ENCODE results near the gene EXOC7.
A peak's percentile ranks its signal among the peaks of the same experiment; 100 is the strongest.

EXOC7 gene, protein sequence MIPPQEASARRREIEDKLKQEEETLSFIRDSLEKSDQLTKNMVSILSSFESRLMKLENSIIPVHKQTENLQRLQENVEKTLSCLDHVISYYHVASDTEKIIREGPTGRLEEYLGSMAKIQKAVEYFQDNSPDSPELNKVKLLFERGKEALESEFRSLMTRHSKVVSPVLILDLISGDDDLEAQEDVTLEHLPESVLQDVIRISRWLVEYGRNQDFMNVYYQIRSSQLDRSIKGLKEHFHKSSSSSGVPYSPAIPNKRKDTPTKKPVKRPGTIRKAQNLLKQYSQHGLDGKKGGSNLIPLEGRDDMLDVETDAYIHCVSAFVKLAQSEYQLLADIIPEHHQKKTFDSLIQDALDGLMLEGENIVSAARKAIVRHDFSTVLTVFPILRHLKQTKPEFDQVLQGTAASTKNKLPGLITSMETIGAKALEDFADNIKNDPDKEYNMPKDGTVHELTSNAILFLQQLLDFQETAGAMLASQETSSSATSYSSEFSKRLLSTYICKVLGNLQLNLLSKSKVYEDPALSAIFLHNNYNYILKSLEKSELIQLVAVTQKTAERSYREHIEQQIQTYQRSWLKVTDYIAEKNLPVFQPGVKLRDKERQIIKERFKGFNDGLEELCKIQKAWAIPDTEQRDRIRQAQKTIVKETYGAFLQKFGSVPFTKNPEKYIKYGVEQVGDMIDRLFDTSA

DNA sequence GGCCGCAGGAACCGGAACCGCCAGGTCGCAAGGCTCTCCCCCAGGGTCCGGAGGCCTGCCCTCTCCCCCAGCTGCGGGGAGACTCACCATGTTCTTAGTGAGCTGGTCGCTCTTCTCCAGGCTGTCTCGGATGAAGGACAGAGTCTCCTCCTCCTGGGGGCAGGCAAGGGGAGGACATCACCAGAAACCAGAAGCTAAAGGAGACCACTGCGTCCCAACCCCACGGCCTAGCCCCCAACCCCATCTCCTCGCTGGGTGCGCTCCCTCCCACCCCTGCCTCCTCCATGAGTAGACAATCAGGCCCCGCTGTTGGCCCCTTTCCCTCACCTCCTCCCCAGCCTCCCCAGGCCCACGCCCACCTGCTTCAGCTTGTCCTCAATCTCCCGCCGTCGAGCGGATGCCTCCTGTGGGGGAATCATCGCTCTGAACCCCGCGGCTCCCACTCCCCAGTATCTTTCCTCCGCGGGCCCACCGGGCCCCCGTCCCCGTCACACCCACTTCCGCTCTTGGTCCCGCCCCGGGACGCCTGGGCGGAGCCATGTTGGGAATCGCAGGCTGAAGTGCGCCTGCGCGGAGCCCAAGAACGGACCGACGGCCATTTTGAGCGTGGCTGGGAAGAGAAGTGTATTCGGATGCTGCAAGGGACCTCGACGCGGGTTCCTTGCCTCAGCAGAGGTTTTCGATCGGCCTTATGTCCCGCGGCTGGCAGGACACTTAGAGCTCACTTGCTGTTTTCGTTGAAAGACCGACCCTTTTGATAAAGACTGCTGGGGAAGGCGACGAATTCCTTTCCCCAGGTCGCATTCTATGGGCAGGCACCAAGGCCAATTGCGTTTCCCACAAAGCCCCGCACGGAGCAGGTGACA, at the start of gene EXOC7:
Gene EXOC7 (minus strand): TSS at position 514 of the 866 bp plus-strand sequence. CDS start 95 bp downstream, at position 419.
- DNase-seq: peak; percentile 77

DNA sequence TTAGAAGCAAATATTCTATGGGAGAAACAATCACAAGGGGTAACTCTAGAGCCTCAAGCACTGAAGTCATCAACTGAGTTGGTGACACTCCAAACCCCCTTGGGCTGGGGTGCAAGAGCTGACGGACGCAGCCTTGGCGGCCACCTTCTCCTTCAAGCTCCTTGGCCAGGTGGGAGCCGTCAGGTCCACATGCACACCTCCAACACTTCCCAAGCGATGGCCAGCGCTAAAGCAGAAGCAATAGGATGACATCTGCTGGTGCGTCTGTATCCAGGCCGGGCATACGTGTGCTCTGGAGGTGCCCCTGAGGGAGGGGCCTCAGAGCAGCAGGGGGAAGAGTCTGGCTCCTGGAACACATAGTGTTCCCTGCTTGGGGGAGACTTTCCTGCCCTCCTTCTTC, 49.6 kb upstream of the EXOC7 start:
- no peak for DNase-seq

DNA sequence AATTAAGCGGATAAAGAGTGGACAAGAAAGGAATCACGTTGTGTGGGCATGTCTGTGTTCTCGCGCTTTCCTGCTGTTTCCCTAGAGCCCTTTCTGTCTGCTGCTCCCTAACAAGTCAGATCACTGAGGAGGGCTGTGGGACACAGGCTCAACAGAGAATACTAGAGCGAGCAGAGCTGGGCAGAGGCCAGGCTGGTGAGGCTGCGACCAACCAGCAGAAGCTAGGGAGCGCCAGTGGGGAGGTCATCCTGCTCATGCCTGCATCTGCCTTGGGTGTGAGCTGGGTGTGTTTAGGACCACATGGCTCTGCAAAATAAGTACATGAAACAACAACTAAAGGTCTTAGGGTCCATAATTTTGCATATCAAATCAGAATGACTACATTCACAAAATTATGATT, 49.0 kb upstream of the EXOC7 start:
- no peak for DNase-seq

DNA sequence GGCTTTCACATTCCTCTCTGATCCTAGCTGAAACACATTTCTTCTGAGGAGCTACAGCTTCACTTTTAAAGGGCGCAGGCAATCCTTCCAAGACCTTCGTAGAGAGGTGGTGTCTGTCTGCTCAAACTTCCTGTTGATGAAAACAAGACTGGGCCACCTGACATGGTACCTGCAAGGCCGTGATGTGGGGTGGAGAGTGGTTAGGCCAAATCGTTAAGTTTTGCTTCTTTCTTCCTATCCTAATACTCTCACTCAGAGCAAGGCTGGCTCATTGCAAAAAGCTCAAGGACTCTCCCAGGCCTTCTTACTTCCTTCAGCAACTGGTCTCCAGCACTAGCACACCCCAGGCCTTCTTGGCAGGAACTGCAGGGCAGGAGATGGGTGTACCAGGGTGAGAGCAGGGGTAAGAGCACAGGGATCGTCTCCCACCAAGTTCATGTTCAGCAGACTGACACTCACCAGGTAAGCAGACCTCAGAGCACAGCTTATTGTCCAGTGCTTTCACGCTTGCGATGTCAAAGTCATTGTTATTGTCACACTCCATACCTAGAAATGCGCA, 48.4 kb upstream of the EXOC7 start:
- no peak for DNase-seq

DNA sequence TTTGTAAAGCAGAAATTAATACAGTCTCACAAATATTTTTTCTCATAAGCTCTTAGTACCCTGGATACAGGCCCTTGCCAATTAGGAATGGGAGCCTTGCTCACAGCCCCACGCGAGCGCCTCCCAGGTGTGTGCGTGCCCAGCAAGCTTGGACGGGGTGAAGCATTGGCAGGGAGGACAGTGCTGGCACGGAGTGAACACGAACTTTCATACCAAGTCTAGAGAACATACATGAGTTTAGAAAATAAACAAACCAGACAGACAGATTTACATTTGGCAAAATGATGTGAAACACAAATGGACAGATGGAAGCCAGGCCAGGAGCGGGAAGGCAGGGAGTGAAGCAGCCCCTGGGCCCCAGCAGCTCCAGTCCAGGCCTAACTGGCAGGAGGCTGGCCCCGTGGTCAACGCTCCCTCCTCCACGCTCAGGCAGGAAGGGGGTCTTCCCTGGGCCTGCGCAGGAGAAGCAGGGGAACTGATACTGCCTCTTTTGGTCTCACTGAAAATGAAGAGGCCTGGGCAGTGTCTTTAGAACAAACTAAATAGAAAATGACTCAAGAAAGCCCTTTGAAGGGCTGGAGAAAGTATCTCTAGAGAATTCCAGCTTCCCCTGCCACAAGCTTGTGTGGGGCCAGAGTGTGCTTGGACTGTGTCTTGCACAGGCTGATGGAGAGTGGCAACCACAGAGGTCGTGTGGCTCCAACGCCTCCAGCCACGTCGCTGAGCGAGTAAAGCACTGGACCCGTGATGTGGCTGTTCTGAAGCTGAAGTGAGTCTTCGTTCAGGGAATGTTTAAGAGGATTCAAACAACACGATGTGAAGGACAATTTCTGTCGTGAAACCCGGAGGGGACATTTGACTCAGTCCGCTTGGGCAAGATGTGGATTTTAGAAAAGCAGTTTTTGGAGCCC, 47.4 kb upstream of the EXOC7 start:
- DNase-seq: no peak

DNA sequence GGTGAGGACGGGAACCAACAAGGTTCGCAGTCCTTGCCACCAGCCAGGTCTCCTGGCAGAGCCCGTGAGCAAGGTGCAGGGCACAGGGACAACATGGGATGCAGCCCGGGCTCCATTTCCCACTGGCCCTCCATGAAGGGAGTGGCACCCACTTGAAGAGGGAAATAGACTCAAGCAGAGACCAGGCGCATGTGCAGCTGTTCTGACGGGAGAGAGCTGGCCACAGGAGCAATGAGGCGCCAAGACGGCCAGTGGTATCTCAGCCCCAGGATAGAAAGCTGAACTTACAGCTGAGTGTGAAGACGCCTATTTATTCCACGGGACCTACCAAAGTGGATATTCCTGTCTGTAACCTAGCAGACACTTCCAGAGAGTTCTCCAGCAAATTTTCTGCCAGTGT, 45.6 kb upstream of the EXOC7 start:
- no peak for DNase-seq

DNA sequence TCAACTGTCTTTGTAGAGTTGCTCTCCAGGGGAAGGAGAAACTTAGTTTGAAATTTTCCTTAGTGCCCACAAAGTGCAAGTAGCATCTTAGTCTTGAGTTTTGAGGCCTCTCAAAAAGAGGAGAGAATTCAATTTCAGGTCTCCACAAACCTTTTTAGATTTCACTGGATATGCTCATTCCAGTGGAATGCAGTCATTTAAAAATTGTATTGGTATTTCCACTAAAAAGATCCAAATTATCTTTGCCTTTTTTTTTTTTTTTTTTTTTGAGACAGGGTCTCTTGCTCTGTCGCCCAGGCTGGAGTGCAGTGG, 44.4 kb upstream of the EXOC7 start:
- DNase-seq: no peak

DNA sequence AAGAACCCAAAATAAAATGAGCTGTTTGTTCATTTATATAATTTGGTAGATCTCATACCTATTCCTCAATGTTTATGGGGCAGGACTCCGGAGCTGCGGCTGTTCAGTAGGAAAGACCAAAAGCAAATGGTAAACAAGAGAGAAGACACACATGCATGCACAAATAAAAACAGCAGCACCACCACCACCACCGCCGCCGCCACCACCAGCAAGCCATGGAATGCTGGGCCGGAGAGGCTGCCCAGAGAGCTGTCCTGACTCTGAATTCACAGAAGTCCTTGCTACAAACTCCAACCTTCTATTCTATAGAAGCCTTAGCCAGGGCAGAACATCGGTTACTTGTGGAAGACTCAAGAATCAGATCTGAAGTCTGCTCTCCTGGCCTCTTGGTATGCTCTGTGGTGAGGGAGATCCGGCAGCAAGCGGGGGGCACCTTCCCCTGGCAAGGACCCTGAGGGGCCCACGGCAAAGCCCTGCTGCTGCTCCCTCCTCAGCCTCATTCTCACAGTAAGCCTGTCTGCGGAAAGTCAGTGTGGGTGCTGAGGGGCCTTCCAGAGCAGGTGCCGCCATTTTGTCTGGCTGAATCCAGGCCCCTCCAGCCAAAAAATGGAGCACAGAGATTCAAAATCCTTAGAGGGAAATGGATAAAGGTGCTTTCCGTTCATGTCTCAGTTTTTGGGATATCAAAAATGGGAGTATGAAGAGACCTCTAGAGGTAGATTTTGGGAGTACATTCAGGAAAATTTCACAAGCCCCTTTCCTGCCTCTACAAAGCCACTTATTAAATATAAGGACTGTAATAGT, 43.8 kb upstream of the EXOC7 start:
- DNase-seq: no peak

DNA sequence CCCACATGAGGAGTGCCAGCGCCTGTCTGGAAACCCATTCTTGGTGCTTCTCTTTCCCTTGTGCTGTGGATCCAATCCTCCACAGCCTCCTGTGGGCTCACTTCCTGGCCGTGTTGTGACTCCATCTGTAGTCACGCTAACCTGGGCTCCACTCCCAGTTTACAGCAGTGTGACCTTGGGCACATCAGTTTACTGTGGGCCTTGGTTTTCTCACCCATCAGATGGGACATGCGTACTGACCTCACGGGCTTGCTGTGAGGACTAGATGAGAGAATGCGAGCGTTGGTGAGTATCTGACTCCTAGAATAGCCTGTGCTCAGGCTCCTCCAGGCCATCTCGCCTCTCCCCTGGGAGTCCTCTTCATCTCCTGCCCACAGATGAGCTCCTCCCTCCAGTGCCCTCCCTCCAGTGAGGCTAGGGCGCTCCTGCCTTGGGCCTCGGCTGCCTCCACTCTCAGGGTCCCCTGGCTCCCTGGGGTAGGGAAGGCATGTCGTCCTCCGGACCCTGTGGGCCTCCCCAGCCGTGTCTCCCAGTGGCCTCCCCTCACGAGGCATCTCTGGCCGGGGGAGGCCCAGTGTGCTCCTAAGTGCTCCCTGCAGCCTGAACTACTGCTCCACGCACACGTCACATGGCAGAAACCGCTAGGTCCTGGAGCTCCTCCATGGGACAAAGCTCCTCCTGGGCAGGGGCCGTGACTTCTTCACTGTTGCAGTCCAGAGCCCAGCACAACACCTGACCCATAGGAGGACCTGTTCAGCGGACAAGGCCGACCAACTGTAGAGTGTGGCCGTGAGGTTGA, 42.7 kb upstream of the EXOC7 start:
- DNase-seq: no peak

DNA sequence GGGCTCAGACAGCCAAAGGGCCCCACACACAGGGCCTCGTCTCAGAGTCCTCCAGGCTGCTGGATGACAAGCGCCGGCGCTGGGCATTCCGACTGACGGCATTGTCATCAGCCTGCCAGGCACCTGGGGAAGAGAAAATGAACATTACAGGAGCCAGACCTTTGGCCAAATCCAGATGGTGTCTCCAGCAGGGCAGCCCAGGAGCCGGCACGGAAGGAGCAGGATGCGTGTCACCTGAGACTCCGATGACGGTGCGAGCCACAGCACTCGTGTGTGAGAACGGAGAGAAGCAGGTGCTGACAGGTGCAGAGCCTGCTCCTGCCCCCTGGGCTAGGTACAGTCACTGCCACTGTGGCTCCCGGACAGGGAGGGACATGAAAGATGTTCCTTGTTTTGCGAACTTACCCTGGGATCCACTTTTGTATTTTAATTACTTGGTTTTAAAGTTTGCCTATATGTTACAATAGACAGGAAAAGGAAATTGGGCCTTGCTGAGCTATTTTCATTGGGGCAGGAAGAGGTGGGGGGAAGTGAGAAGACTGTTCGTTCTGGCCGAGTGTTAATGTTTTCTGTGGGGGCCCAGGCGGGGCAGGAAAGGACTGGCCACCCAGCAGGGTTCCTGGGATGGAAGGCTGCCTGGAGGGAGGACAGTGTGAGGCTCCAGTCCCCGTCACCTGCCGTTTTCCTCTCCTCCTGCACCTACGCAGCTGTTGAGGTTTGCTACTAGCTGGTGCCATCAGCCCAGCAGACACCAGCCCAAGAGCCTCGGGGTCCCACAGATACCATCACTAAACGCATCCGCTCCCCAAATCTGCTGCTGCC, 41.9 kb upstream of the EXOC7 start:
- no peak for DNase-seq

DNA sequence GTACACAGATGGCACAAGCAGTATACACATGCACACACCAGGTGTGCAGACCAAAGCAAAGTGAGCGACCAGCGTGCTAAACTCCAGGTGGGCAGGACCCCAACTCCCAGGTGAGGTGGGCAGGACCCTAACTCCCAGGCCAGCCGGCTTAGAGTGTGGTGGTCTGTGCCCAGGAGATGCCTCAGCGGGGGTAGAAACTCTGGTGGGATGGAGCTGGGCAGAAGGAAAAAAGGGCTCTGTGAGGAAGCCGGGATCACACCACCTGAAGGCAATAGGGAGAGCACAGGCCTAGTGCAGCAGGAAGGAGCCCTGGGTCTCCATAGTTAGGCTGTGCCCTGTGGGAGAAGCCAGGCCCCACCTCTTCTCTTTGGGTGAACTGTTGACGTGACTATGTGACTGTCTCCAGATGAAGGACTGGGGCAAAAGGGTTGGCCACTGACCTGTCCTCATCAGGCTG, 39.0 kb upstream of the EXOC7 start:
- DNase-seq: no peak

DNA sequence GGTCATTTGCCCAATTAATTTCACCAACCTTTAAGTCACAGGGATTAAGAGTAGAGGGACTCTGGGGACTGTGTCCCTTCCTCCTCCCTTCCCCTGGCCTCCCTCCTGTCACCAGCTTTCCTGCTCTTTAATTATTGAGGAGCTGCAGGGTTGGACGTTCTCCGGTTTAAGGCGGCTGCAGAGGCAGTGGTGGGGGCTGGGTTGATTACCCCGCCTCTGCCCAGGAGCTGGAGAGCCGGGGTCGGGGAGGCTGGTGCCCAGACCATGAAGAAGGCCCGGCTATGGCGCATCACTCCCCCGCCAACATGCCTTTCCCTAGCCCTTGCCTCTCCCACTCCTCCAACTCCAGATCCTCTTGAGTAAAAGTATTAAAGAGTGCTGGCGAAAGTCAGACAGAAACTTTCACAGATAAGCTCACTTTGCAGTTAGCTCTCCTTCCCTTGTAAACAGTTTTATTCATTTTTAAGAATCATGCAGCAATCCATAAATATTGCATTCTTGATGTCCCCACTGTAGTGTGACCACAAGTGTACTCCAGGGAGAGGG, 38.5 kb upstream of the EXOC7 start:
- DNase-seq: no peak

DNA sequence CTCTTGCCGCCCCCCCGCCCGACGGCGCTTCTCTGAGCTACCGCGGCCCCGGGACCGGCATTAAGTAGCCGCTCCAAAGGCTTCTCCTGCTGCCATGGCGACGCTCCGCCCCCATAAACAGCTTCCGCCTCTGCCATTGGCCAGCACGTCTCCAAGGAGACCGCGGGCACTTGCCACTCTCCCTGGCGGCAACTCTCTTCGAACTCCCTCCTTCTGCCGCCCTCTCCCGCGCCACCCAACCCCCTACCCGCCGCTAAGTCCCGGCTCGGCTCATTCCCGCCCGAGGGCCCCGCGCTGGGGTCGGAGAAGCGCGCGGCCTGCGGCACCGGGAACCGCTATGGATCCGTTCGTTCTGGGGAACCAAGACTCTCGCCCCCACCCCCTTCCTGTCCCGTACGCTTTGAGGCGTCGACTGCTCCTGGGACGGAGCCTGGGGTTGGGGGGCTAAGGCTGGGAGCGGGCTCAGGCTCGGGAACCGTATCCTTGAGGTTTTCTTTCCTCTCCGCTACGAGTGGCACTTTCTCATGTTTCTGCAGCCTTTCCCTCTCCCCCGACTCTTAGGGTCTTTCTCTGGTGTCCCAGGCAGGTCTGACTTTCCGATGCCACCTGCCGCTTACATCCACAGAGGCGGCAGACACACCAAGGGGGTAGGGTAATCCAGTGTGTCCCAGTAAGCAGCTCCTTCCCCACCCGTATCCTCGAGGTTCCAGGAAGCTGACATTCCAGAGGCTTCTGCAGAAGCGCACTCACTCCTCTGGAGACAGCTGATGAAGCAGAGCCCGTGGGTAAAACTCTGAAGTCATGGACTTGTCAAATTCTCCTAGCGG, 37.8 kb upstream of the EXOC7 start, which contains the start of gene FOXJ1:
Gene FOXJ1 (minus strand): TSS at position 34 of the 827 bp plus-strand sequence. CDS start 850 bp downstream, outside the sequence.
- DNase-seq: peak; percentile 90

DNA sequence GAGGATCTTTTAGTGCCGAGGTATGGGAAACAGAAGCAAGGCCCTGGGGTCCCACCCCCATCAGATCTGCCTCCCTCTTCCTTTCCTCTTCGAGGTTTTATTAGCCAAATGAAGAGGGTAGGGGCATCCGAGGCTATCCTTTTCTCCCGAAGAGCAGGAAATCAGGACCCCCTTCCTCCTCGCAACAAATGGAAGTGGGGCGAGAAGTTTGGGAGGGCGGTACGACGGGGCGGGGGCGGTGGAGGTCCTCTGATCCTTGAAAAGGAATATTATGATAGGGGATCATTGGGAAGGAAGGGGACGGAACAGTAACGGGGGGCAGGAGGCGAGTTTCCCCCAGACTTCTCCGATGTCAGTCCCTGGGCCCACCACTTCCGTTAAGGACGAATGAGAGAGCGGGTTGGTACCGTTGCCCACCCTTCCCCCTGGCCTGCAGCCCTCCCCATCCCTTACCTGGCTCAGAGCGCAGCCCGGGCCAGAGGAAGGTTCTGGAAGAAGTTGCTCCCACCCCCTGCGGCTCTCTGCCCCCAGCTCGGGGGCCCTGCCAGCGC, 37.1 kb upstream of the EXOC7 start:
- DNase-seq: no peak

DNA sequence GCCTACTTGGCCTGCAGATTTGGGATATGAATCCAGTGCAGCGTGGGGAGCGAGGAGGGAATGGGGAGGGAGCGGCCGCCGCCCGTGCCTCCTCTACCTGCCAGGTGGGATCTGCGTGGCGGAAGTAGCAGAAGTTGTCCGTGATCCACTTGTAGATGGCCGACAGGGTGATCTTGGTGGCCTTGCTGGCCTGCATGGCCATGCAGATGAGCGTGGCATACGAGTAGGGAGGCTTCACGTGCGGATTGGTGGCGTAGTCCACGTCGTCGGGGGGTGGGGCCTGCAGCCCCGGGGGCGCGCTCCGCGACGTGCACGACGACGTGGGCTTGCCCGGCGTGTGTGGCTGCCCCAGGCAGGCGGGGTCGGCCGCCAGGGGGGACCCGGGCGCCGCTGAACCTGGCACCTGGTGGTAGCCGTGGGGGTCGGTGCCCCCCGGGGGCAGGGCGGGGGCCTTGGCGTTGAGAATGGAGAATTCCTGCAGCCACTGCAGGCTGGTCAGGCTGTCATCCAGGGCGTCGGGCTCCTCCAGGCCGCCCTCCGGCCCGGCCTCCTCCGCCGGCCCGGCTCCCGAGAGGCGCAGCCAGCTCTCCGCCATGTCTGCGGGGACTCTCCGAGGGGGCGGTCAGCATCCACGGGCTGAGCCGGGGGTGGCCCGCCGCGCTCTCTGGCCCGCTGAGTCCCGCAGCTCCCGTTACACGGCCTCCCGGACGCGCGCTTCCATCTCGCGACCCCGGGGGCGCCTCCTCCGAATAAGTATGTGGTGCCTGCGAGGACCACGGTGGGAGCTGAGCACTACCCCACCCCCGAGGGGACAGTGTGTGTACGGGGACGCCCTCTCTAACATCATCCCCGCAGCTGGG, 36.4 kb upstream of the EXOC7 start:
- no peak for DNase-seq

DNA sequence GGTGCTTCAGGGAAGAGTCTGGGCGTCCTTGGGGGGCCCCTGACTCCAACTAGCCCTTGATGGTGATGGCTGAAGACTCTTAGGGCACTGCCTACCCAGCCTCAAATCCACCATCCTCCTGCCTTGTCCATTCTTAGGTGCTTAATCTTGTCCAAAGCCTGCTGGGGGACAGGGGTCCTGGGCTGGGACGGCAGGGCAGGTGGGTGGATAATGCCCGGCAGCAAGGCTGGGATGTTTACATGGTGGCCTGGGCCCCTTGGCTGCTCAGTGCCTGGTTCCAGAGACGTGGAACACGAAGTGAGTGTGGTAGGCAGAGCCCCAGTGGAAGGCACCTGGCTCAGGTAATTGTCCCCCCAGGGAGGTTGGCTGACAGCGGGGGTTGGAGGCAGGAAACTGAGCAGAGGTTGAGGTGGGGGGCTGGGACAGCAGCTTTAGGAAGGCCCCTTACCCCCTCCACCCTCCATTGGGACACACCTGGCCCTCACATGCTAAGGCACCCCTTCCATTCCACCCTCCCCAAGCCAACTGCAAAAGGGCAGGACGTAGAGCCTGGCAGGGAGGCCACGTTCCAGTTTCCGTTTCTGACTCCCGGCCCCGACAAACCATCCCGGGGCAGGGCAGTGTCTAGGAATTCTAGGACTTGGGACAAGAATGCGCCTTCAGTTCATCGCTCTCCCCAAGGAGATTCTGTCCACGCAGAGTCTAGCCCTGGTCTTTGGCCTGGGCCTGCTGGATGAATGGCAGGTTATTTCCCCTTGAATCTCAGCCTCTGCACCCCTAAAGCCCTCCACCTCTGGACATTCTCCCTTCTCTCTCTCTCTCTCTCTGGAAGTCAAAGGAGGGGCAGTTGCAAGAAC, 35.5 kb upstream of the EXOC7 start:
- DNase-seq: no peak
